CD8-positive, alpha-beta memory T cell (primary cell): Measurements from ENCODE around the gene CHMP1A. TPM values are rescaled to one million over a fixed set of nuclear protein-coding genes. Genes with fewer than 3 reads are reported as not detected.
"Not testable (repeated sequence)": the region's sequence is repeated elsewhere in the genome, so short reads cannot be mapped to it uniquely, and the experiment has no call there.

Source experiments
- CTCF ChIA-PET: fragments of 350-600 bp; sonication (Branson Sonifier 250); formaldehyde crosslinking; loops from one replicate; lab custom pipeline; 2021; ENCODE audit warnings: antibody characterized with exemption; lab: Charles Lee
- POLR2A ChIA-PET: fragments of 350-600 bp; sonication (Branson Sonifier 250); formaldehyde crosslinking; loops from one replicate; lab custom pipeline; 2021; ENCODE audit warnings: antibody characterized with exemption; lab: Charles Lee
- DNase-seq, 5 donors: peaks; one replicate each; pipeline versions ENCODE4 v3.0.0 to v3.0.0-alpha.2; 2020 to 2022; ENCODE audit warnings: mixed read lengths in 1 of 5
- H3K27ac ChIP-seq: one replicate; pipeline ENCODE4 v1.7.0; 2013; ENCODE audit warnings: low read depth, mild to moderate bottlenecking, low read length, moderate library complexity
- H3K27me3 ChIP-seq: 2 replicates; pipeline ENCODE4 v1.7.0; 2013; ENCODE audit warnings: low read length, mild to moderate bottlenecking; ENCODE audit not compliant: insufficient read depth, poor library complexity, severe bottlenecking
- H3K36me3 ChIP-seq: 2 replicates; pipeline ENCODE4 v1.7.0; 2013; ENCODE audit warnings: mild to moderate bottlenecking, low read length, moderate library complexity; ENCODE audit not compliant: insufficient read depth
- H3K4me1 ChIP-seq: 2 replicates; pipeline ENCODE4 v1.7.0; 2013; ENCODE audit warnings: mild to moderate bottlenecking, low read length, moderate library complexity; ENCODE audit not compliant: insufficient read depth
- H3K4me3 ChIP-seq: 2 replicates; pipeline ENCODE4 v1.7.0; 2013; ENCODE audit warnings: mild to moderate bottlenecking, low read length
- H3K9me3 ChIP-seq: 2 replicates; pipeline ENCODE4 v1.7.0; 2013; ENCODE audit warnings: mild to moderate bottlenecking, low read length
- H3K27ac Mint-ChIP-seq, 8 donors: one replicate each; pipeline ENCODE4 v1.8.0; 2020 to 2021; ENCODE audit warnings: mixed read lengths in 8 of 8, mild to moderate bottlenecking in 6 of 8, inconsistent platforms in 3 of 8, moderate library complexity in 3 of 8
- H3K27me3 Mint-ChIP-seq, 2 donors: one replicate each; pipeline ENCODE4 v1.8.0; 2020 to 2021; ENCODE audit warnings: mixed read lengths in 2 of 2, mild to moderate bottlenecking in 1 of 2, moderate library complexity in 1 of 2
- H3K36me3 Mint-ChIP-seq, 3 donors: one replicate each; pipeline ENCODE4 v1.8.0; 2020 to 2021; ENCODE audit warnings: mixed read lengths in 3 of 3, inconsistent platforms in 1 of 3, mild to moderate bottlenecking in 1 of 3
- H3K4me1 Mint-ChIP-seq, 3 donors: one replicate each; pipeline ENCODE4 v1.8.0; 2020 to 2021; ENCODE audit warnings: mixed read lengths in 3 of 3, inconsistent platforms in 1 of 3, mild to moderate bottlenecking in 1 of 3
- H3K4me3 Mint-ChIP-seq, 7 donors: one replicate each; pipeline ENCODE4 v1.8.0; 2020 to 2021; ENCODE audit warnings: mixed read lengths in 7 of 7, mild to moderate bottlenecking in 6 of 7, moderate library complexity in 4 of 7, inconsistent platforms in 2 of 7
- H3K9me3 Mint-ChIP-seq, 5 donors: one replicate each; pipeline ENCODE4 v1.8.0; 2020 to 2022; ENCODE audit warnings: mixed read lengths in 5 of 5, mild to moderate bottlenecking in 3 of 5, moderate library complexity in 2 of 5, inconsistent platforms in 1 of 5
- polyA plus RNA-seq: library from polyadenylated mRNA; unstranded; fragments of 300-500 nt; fragmentation: Illumina TruSeq; gene quantifications from one replicate; pipeline ENCODE4 v1.2.3, GENCODE V29; 2021
- total RNA-seq, 2 experiments: library from RNA; stranded (reverse); gene quantifications; one replicate each; pipeline ENCODE4 v1.2.3, GENCODE V29; 2021

The CHMP1A gene
- total and polyA plus RNA-seq, 3 experiments from 2014 or later, result 72.1 to 94.0 (median 81.4) TPM

DNA sequence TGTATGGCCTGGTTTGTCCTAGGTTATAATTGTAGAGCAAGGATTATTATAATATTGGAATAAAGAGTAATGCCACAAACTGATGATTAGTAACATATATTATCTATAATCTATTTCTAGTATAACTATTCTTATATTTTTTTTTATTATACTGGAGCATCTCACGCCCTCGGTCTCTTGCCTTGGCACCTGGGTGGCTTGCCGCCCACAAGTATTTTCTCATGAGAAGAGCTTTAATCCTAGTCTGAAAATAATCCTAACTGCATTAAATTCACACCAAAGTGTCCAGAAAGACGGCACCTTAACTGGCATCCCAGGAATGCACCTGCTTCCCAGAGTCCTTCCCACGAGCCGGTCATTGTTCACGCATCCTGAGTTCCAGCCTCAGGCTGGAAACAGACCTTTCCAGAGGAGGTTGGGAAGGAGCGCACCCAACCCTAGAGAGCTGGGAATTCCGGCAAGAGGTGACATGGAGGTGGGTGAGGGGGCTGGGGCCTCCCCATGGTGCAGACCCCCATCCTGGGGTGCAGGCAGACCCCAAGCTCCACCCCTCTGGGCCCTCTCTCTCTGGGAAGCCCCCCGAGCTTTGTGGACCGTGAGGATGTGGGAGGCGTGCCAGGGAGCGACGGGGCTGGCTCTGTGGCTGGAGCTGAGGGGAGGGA, 15.9 kb downstream of the CHMP1A start:
- no peak for DNase-seq
- peaks cover 14% of the 10 kb centered on the region for H3K36me3 ChIP-seq
- no peaks in the 10 kb centered on the region for H3K27me3 ChIP-seq
- H3K27ac Mint-ChIP-seq, result peak overlapping the region in 4 of 8 donors; percentile 33 to 64 (median 50)
- no peak overlapping the region for H3K4me3 ChIP-seq
- ChIA-PET POLR2A (interaction anchor here (0.6 kb wide), 1 partner anchor 21 kb away, joined by 3 read pairs; no protein-coding TSS in a partner anchor), CTCF (interaction anchor here (0.6 to 1.5 kb wide), 8 partner anchors 8 to 134 kb away, joined by 3 to 6 read pairs (median 3); partner anchors contain the start of gene CPNE7)
- peaks cover 8% of the 10 kb centered on the region for H3K4me1 ChIP-seq
- H3K4me1 Mint-ChIP-seq, result peaks cover 5 to 13% (median 11%) of the 10 kb centered on the region in 3 donors
- no peak overlapping the region for H3K27ac ChIP-seq
- no peaks in the 10 kb centered on the region for H3K9me3 ChIP-seq
- H3K4me3 Mint-ChIP-seq, result peak overlapping the region in 4 of 7 donors; percentile 9 to 77 (median 43)
- H3K36me3 Mint-ChIP-seq, result peaks cover 0 to 30% (median 2%) of the 10 kb centered on the region in 3 donors
- H3K9me3 Mint-ChIP-seq, result no peaks in the 10 kb centered on the region
- H3K27me3 Mint-ChIP-seq, result no peaks in the 10 kb centered on the region

DNA sequence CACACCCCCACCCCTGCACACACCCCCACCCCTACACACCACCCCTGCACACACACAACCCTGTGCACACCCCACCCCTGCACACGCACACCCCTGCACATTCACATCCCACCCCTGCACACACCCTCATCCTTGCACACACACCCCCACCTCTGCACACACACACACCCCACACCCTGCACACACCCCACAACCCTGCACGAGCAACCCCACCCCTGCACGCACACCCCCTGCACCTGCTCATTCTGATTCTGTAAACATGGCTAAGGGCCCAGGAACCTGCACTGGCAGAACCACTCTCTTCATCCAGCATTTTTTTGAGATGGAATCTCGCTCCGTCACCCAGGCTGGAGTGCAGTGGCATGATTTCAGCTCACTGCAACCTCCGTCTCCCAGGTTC, 18.1 kb downstream of the CHMP1A start:
- Mint-ChIP-seq H3K9me3 (no peaks in the 10 kb centered on the region), H3K36me3 (peaks cover 0 to 8% (median 0%) of the 10 kb centered on the region in 3 donors), H3K4me3 (no peak overlapping the region), H3K4me1 (peaks cover 5 to 13% (median 11%) of the 10 kb centered on the region in 3 donors), H3K27me3 (peaks cover 0 to 2% of the 10 kb centered on the region in 2 donors), H3K27ac (peak overlapping the region in 1 of 8 donors; percentile 71)
- Histone ChIP-seq H3K4me1 (peaks cover 8% of the 10 kb centered on the region), H3K4me3 (no peak overlapping the region), H3K27me3 (no peaks in the 10 kb centered on the region), H3K27ac (no peak overlapping the region), H3K36me3 (no peaks in the 10 kb centered on the region), H3K9me3 (no peaks in the 10 kb centered on the region)
- DNase-seq, result no peak
- CTCF ChIA-PET, result no interaction called here
- POLR2A ChIA-PET, result interaction anchor here (0.6 kb wide), 1 partner anchor 249 kb away, joined by 4 read pairs; no protein-coding TSS in a partner anchor

DNA sequence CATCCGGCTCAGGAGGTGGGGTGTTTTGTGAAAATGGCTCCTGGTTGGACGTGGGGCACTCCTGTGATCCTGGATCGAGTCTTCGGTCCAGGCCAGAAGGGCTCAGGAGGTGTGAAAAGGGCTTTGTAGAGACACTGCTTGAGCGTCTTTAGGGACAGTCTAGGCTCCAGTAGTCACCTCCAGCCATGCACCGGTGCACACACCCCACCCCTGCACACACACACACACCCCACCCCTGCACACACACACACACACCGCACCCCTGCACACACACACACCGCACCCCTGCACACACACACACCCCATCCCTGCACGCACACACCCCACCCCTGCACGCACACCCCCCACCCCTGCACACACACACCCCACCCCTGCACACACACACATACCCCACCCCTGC, 19.1 kb downstream of the CHMP1A start:
- Mint-ChIP-seq H3K4me3 (no peak overlapping the region), H3K4me1 (peaks cover 5 to 13% (median 11%) of the 10 kb centered on the region in 3 donors), H3K9me3 (no peaks in the 10 kb centered on the region), H3K36me3 (no peaks in the 10 kb centered on the region), H3K27ac (no peak overlapping the region), H3K27me3 (peaks cover 0 to 2% of the 10 kb centered on the region in 2 donors)
- Histone ChIP-seq H3K27ac (no peak overlapping the region), H3K4me3 (no peak overlapping the region), H3K4me1 (peaks cover 8% of the 10 kb centered on the region), H3K27me3 (no peaks in the 10 kb centered on the region), H3K36me3 (no peaks in the 10 kb centered on the region), H3K9me3 (no peaks in the 10 kb centered on the region)
- DNase-seq, result no peak
- CTCF ChIA-PET, result no interaction called here
- POLR2A ChIA-PET, result no interaction called here

DNA sequence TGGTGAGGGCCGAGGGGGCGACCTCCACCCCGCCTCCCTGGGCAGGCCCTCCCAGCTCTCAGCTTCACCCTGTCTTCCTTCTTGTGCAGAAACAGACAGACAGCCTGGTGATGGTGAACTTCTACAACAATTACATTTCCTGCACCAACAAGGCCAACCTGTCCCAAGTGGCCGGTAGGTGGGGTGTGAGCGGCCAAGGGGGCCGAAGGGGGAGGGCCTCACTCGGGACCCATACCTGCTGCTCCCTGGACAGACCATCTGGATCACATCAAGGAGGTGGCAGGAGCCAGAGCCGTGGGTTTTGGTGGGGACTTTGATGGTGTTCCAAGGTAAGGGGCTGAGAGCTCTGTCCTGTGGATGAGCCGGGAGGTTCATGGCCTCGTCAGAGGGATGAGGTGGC, 20.1 kb downstream of the CHMP1A start:
- H3K9me3 ChIP-seq, result no peaks in the 10 kb centered on the region
- H3K27me3 Mint-ChIP-seq, result peaks cover 0 to 2% of the 10 kb centered on the region in 2 donors
- DNase-seq, result no peak
- H3K27me3 ChIP-seq, result no peaks in the 10 kb centered on the region
- peaks cover 5 to 13% (median 11%) of the 10 kb centered on the region in 3 donors for H3K4me1 Mint-ChIP-seq
- CTCF ChIA-PET, result no interaction called here
- no peaks in the 10 kb centered on the region for H3K36me3 ChIP-seq
- H3K4me1 ChIP-seq, result peaks cover 8% of the 10 kb centered on the region
- H3K27ac ChIP-seq, result no peak overlapping the region
- no peaks in the 10 kb centered on the region for H3K9me3 Mint-ChIP-seq
- H3K4me3 ChIP-seq, result no peak overlapping the region
- no peaks in the 10 kb centered on the region for H3K36me3 Mint-ChIP-seq
- no peak overlapping the region for H3K27ac Mint-ChIP-seq
- no peak overlapping the region for H3K4me3 Mint-ChIP-seq
- POLR2A ChIA-PET, result no interaction called here

DNA sequence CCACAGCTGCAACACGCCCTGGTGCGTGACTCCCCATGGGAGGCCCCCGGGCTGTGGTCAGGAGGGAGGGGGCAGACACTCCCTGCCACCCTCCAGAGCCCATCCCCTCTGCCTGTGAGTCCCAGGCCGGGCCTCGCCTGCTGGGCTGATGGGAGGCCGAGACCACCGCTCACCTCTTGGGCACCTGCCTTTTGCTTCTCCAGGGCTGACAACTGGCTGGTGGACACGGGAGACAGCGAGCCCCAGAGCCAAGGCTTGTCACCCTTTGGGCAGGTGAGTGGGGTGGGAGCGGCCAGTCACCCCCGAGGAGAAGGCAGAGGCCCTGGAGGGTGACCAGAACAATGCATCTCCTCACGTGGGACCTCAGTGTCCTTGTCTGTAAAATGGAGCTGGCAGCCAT, 20.8 kb downstream of the CHMP1A start:
- no peak overlapping the region for H3K4me3 ChIP-seq
- H3K36me3 ChIP-seq, result no peaks in the 10 kb centered on the region
- Mint-ChIP-seq H3K27me3 (peaks cover 0 to 2% of the 10 kb centered on the region in 2 donors), H3K9me3 (no peaks in the 10 kb centered on the region), H3K27ac (peak overlapping the region in 1 of 8 donors; percentile 70), H3K4me1 (peaks cover 5 to 13% (median 11%) of the 10 kb centered on the region in 3 donors), H3K4me3 (no peak overlapping the region), H3K36me3 (no peaks in the 10 kb centered on the region)
- ChIA-PET POLR2A (no interaction called here), CTCF (no interaction called here)
- H3K9me3 ChIP-seq, result no peaks in the 10 kb centered on the region
- no peak for DNase-seq
- no peaks in the 10 kb centered on the region for H3K27me3 ChIP-seq
- H3K27ac ChIP-seq, result no peak overlapping the region
- H3K4me1 ChIP-seq, result peaks cover 8% of the 10 kb centered on the region

DNA sequence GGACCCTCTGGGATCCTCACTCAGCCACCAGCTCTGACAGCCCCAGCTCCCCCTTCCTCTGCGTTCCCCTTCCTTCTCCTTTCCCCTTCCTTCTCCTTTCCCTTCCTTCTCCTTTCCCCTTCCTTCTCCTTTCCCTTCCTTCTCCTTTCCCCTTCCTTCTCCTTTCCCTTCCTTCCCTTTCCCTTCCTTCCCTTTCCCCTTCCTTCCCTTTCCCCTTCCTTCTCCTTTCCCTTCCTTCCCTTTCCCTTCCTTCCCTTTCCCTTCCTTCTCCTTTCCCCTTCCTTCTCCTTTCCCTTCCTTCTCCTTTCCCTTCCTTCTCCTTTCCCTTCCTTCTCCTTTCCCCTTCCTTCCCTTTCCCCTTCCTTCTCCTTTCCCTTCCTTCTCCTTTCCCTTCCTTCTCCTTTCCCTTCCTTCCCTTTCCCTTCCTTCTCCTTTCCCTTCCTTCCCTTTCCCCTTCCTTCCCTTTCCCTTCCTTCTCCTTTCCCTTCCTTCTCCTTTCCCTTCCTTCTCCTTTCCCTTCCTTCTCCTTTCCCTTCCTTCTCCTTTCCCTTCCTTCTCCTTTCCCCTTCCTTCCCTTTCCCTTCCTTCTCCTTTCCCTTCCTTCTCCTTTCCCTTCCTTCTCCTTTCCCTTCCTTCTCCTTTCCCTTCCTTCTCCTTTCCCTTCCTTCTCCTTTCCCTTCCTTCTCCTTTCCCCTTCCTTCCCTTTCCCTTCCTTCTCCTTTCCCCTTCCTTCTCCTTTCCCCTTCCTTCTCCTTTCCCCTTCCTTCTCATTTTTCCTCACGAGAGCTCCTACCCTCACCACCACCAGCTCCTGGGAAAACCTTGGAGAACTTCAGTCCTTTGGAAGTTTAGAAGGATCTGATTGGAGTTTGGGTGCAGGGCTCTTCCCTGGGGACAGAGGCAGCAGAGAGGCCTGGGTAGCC, 22.8 kb downstream of the CHMP1A start:
- CTCF ChIA-PET, H3K36me3 Mint-ChIP-seq, H3K4me3 ChIP-seq, H3K4me1 Mint-ChIP-seq, H3K27me3 ChIP-seq, H3K4me1 ChIP-seq, H3K4me3 Mint-ChIP-seq, H3K9me3 ChIP-seq, H3K27ac ChIP-seq, H3K27me3 Mint-ChIP-seq, H3K9me3 Mint-ChIP-seq, H3K27ac Mint-ChIP-seq, DNase-seq, H3K36me3 ChIP-seq: not testable (repeated sequence)
- POLR2A ChIA-PET, result interaction anchor here (0.5 kb wide), 1 partner anchor 151 kb away, joined by 6 read pairs; no protein-coding TSS in a partner anchor

DNA sequence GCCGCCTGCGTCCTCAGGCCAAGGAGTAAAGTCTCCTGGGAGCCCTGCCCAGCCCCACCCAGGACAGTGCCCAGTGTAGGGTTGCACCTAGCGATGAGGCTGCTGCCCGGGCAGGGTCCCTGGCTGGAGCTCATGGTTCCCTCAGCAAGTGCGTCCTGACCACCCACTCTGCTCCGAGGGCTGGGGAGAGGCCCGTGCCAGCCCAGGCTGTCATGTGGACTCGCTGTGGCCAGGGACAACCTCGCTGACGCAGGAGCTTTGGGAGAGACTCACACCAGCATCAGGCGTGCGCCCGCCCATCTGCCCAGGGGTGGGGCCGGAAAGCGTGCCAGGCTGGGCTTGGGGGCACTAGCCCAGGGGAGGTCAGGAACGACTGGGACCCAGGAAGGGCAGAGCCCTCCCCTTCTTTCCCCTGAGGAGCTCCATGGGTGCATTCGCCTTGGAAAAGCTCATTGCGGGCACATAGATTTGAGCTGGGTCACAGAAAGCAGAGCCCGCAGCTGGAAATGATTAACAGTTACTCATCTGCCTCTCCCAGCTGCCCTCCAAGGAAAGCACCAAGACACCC, 24.4 kb downstream of the CHMP1A start:
- no peaks in the 10 kb centered on the region for H3K36me3 ChIP-seq
- Mint-ChIP-seq H3K9me3 (no peaks in the 10 kb centered on the region), H3K4me1 (no peaks in the 10 kb centered on the region), H3K4me3 (no peak overlapping the region), H3K27me3 (peaks cover 0 to 2% of the 10 kb centered on the region in 2 donors), H3K27ac (no peak overlapping the region), H3K36me3 (no peaks in the 10 kb centered on the region)
- no peaks in the 10 kb centered on the region for H3K4me1 ChIP-seq
- no peaks in the 10 kb centered on the region for H3K9me3 ChIP-seq
- H3K4me3 ChIP-seq, result no peak overlapping the region
- no peaks in the 10 kb centered on the region for H3K27me3 ChIP-seq
- no peak for DNase-seq
- POLR2A ChIA-PET, result interaction anchor here (0.6 kb wide), 1 partner anchor 16 kb away, joined by 3 read pairs; no protein-coding TSS in a partner anchor
- H3K27ac ChIP-seq, result no peak overlapping the region
- CTCF ChIA-PET, result interaction anchor here (1.6 kb wide), 1 partner anchor 227 kb away, joined by 3 read pairs; no protein-coding TSS in a partner anchor
